Measurements from ENCODE around the gene WIPF3.

Gene WIPF3

GRCh38 chr7:29809533-29810155 is 3.3 kb downstream of the WIPF3 start:
- no peak for DNase-seq

DNA sequence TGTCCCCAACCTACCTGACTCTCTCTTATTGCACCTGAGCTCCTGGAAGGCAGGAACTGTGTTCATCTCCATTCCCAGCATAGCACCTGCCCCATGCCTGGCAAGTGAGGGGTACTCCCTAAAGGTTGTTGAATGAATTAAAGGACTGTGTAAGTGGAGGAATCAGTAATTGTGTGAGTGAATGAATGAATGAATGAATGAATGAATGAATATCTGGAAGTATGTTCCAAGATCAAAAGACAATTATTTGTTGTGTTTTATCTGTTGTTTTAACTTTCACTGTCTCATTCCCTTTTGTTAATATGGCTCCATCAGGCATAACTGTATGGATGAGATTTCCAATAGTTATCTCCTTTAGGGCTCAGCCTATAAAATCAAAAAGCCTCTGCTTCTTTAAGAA is 4.0 kb downstream of the WIPF3 start:
- DNase-seq: no peak

DNA sequence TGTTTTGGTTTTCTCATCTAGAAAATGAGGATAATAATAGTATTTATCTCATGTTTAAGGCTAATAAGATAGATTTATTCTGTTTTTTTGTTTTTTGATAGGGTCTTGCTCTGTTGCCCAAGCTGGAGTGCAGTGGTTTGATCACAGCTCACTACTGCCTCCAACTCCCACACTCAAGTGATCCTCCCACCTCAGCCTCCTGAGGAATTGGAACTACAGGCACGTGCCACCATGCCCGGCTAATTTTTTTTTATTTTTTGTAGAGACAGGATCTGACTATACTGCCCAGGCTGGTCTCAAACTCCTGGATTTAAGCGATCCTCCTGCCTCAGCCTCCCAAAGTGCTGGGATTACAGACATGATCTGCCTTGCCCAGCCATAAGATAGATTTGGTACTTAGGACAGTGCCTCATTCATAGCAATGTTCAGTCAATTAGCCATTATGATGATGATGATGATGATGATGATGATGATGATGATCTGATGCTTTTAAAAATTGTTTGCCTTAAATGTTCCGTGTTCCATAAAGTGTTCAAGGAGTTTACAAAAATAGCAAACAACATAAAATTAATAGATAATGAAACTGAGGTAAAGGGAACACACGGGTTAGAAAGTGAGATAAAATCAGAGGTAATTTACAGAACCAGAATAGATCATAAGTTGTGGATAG is 4.6 kb downstream of the WIPF3 start:
- no peak for DNase-seq

- DNase-seq: no peak
Observed at GRCh38 chr7:29811586-29811985, 5.3 kb downstream of the WIPF3 start.

DNA sequence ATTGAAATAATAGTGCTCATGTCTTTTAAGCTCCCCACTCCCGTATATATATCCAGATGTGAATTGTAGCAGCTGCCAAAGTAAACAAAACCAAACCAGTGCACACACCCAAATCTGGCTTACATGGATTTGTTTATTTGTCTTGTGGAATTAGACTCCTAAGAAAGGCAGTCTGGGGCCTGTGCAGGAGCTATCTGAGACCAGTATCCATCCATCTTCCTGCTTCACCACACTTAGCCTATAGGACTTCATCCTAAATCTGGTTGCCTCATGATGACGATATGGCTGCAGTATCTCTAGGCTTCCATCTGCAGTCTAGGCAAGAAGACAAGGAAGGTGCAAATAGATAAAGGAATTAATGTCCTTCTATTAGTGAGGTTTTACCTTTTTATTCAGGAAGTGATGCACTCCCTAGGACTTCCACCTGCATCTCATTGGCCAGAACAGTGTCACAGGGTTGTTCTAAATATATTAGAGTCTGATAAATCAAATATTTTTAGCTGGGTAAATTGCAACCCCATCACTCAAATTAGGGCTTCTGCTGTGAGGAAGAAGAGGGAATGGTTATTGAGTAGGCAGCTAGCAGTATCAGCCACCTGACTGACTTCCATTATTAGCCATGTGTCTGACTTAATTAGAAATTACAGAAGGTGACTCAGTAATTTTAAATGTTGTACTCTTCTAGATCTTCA is 6.0 kb downstream of the WIPF3 start:
- DNase-seq: no peak

- DNase-seq: no peak
Observed at GRCh38 chr7:29815181-29816105, 9.1 kb downstream of the WIPF3 start.

DNA sequence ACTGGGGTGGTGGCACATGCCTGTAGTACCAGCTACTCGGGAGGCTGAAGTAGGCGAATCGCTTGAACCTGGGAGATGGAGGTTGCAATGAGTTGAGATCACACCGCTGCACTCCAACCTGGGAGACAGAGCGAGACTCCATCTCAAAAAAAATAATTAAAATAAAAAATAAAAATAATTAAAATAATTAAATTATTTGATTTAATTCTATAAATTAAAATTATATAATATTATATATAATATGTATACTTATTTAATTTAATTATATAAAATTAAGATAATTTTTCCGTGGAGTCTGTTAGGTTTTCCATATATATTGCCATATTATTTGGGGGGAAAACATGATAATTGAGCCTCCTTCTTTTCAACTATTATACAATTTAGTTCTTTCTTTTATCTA is 12.0 kb downstream of the WIPF3 start:
- no peak for DNase-seq

GRCh38 chr7:29825775-29826529 is 19.6 kb downstream of the WIPF3 start:
- DNase-seq: no peak

DNA sequence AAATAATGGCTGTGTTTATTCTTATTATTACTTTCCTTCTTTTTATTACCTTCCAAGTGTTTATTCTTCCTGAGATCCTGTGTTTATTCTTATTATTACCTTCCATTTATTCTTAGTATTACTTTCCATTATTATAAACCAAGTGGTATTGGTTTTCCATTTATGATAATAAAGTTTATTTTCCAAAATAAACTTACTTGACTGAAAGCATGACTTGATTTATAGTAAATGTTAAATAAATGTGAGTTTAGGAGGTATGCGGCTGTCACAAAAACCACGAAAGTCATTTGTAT is 20.2 kb downstream of the WIPF3 start:
- DNase-seq: no peak

DNA sequence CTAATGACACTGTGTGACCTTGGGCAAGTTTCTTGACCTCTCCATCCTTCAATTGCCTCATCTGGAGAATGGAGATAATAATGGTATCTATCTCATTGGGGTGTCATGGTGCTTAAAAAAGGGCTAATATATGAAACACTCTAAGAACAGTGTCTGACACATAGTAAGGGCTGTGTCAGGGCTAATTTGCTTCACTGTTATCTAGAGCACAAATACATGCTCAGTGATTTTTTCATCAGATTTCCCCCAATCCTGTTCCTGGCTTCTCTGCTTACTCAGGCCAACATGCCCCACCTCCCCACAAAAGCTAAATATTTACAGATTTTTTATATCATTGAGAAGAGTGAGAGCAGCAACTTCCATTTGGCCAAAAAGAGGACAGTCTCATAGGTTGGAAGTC is 20.6 kb downstream of the WIPF3 start:
- DNase-seq: no peak

- DNase-seq: no peak
Observed at GRCh38 chr7:29831705-29832104, 25.4 kb downstream of the WIPF3 start.

DNA sequence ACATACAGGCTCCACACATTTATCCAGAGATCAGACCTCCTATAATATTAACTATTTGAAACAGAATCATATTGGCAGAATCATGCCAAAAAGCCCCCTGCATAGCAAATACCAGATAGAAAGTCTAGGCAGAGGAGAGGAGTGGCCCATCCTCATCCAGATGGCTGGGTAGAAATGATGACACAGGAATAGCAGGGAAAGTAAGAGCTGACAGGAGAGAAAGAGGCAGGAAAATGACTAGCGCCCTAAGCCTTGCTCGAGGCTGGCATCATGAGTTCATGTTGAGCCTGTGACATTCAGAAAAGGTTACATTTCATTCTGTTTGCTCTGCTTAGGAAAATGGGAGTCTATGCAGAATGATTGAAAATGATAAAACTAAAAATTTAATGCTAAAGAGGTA is 27.6 kb downstream of the WIPF3 start:
- DNase-seq: no peak

- no peak for DNase-seq
Observed at GRCh38 chr7:29835718-29836117, 29.4 kb downstream of the WIPF3 start.

GRCh38 chr7:29839302-29839701 is 33.0 kb downstream of the WIPF3 start:
- DNase-seq: no peak

- no peak for DNase-seq
Observed at GRCh38 chr7:29839921-29840320, 33.6 kb downstream of the WIPF3 start.

- no peak for DNase-seq
Observed at GRCh38 chr7:29840701-29841100, 34.4 kb downstream of the WIPF3 start.

DNA sequence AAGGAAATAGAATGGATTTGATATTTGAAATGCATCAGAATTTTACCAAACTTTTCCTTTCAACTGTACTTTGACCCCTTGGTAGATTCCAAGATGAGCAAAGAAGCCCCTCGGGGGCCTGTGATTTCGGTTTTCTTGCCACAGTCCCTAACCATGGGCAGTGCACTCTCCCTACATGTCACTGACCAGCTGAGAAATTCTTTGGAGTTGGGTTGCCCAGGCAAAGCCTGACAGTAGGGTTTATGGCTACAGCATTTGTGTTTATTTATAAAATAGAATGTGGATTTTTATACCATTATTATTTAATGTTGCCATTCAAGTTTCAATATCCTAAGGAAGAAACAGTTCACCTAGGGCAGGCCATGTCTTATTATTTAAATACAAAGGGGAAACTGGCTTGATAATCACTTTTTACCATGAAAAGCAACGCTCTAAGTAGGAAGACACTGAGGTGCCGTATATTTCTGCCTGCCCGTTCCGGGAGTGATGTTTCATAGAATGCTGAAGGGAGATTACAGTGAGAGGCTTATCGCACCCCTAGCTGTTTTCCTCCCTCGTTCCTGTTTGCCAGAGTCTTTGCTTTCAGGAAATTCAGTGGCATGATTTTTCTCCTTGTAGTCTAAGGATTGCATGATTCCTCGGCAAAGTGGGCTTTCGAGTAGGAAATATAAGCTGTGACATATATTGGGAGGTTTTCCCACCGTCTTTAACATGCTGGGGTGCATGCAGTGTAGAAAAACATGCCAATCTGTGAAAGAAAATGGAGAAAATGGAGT is 35.8 kb downstream of the WIPF3 start:
- DNase-seq: no peak

DNA sequence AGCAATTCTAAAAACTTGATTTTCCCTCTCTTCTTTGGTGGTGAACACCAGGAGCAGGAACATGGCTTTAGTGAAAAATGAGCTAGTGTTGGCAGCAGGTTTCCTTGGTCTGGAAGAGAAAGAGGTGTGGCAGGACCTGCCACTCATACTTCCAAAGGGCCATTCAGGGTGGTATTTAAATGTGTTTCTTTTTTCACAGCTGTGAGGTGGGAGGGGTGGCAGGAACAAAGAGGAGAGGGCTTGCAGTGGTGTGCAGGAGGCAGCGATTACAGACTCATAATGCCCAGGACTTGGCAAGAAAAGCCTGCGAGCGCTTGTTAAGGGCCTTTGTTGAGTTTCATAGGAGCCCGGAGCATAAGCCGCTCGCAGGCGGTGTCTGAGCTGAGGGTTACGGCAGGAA is 36.8 kb downstream of the WIPF3 start:
- DNase-seq: no peak

GRCh38 chr7:29843726-29844125 is 37.4 kb downstream of the WIPF3 start:
- DNase-seq: no peak

- DNase-seq: no peak
Observed at GRCh38 chr7:29844559-29844958, 38.3 kb downstream of the WIPF3 start.

- DNase-seq: no peak
Observed at GRCh38 chr7:29847496-29847895, 41.2 kb downstream of the WIPF3 start.

DNA sequence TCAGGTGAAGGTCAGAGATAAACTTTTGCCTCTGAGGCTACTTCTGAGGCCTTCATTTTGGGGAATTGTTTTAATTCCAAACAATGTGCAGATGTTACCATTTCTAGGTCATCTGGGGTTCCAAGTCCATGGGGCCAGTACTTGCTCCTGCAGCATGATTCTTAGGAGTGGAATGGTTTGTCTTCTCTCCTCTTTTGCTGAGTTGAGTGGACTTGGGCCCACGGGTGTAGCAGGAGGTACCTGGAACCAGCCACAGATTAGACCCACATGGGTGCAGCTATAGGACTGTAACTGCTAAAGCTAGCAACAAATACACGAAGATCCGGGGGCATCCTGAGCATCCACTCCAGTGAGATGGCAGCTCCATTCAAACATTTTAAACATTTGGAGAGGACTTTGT is 41.6 kb downstream of the WIPF3 start:
- no peak for DNase-seq

Data from stimulated activated CD8-positive, alpha-beta memory T cell treated with anti-CD3 and anti-CD28 coated beads, Interleukin-4, amount 100 ng/mL, for 48 hours (primary cell).